Activated CD4-positive, alpha-beta memory T cell treated with anti-CD3 and anti-CD28 coated beads for 36 hours (primary cell): ENCODE data around the gene ZHX3. TPM values are rescaled to one million over a fixed set of nuclear protein-coding genes. Genes with fewer than 3 reads are reported as not detected.

Experiments used
- CTCF ChIA-PET: fragments of 350-600 bp; sonication (Branson Sonifier 250); formaldehyde crosslinking; loops from one replicate; lab custom pipeline; 2021; ENCODE audit warnings: antibody characterized with exemption, inconsistent platforms; lab: Charles Lee
- POLR2A ChIA-PET: fragments of 350-600 bp; sonication (Branson Sonifier 250); formaldehyde crosslinking; loops from one replicate; lab custom pipeline; 2021; ENCODE audit warnings: antibody characterized with exemption; lab: Charles Lee
- DNase-seq: peaks from one replicate; pipeline ENCODE4 v3.0.0-alpha.2; 2020
- H3K27ac Mint-ChIP-seq: one replicate; pipeline ENCODE4 v1.8.0; 2021; ENCODE audit warnings: mixed read lengths
- H3K27me3 Mint-ChIP-seq: one replicate; pipeline ENCODE4 v1.8.0; 2021; ENCODE audit warnings: mixed read lengths
- H3K36me3 Mint-ChIP-seq: one replicate; pipeline ENCODE4 v1.8.0; 2021; ENCODE audit warnings: mixed read lengths
- H3K4me1 Mint-ChIP-seq: one replicate; pipeline ENCODE4 v1.8.0; 2021; ENCODE audit warnings: low read depth, mixed read lengths
- H3K4me3 Mint-ChIP-seq: one replicate; pipeline ENCODE4 v1.8.0; 2021; ENCODE audit warnings: mild to moderate bottlenecking, mixed read lengths
- H3K9me3 Mint-ChIP-seq: one replicate; pipeline ENCODE4 v1.8.0; 2021; ENCODE audit warnings: mixed read lengths
- intact Hi-C: fragments of 100-400 bp; cut with micrococcal nuclease; formaldehyde crosslinking; loops from one replicate; pipeline ENCODE4 v1.15.1; 2023
- total RNA-seq, 2 experiments: library from RNA; stranded (reverse); gene quantifications; one replicate each; pipeline ENCODE4 v1.2.3, GENCODE V29; 2021

Gene ZHX3
- total RNA-seq, 2 experiments from 2014 or later: 9.4 to 11.3 TPM

DNA sequence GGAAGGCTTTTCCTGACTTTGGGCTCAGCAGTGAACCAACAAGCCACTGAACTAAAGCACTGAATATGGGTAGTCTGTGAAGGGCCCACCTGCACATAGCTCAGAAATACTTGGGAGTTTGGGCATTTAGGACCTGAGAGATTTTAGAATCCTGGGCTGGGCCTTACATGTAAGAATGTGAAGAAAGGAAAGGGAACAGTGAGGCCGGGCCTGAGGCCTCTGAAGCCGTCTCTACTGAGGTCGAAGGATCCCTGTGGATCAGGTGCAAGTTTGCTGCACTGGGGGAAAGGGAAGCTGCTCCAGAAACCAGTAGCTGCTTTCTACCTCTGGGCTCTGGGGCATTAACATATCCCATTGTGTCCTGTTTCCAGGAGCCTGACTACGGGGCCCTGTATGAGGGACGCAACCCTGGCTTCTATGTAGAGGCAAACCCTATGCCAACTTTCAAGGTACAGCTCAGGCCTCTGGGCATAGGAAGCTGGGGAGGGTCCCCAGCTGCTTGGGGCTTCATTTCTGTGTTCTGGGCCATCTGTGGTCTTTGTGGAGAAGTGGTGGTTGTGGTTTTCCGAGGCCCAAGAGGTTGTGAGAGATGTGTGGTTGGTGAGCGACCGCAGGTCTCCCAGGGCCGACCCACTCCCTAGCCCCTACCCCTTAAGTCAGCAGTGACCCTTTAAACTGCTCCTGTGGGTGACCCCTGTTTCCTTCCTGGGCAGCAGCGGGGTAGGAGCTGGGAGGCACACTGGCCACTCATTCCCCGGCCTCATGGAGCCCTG is 149.9 kb downstream of the ZHX3 start:
- peak; percentile 8 for DNase-seq
- Mint-ChIP-seq H3K9me3 (no peaks in the 10 kb centered on the region), H3K36me3 (peaks cover 68% of the 10 kb centered on the region), H3K27ac (peak overlapping the region; percentile 49), H3K4me3 (no peak overlapping the region), H3K4me1 (peaks cover 19% of the 10 kb centered on the region), H3K27me3 (no peaks in the 10 kb centered on the region)
- ChIA-PET CTCF (interaction anchor here (0.6 to 2.7 kb wide), 2 partner anchors 32 to 34 kb away, joined by 3 to 7 read pairs; no protein-coding TSS in a partner anchor), POLR2A (interaction anchor here (1.8 kb wide), 1 partner anchor 10 kb away, joined by 6 read pairs; no protein-coding TSS in a partner anchor)
- intact Hi-C loops: no loop called here

DNA sequence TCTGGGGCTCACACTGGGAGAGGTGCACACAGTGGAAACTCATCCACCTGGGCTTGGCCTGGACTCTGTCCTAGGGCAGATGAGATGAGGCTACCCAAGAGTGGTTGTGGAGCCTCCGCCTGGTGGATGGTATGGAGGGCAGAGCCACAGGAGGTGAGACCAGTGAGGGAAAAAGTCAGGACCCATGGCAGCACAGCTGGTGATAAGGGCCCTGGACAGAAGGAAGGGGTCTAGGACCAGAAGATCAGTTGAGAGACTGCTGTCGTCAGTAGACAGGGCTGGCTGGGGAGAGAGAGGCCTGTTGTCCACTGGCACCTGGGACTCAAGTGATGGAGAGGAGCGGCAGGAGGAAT is 150.4 kb downstream of the ZHX3 start:
- ChIA-PET CTCF (interaction anchor here (2.7 kb wide), 1 partner anchor 32 kb away, joined by 7 read pairs; no protein-coding TSS in a partner anchor), POLR2A (interaction anchor here (1.8 kb wide), 1 partner anchor 10 kb away, joined by 6 read pairs; no protein-coding TSS in a partner anchor)
- Mint-ChIP-seq H3K9me3 (no peaks in the 10 kb centered on the region), H3K27me3 (no peaks in the 10 kb centered on the region), H3K4me1 (peaks cover 22% of the 10 kb centered on the region), H3K36me3 (peaks cover 70% of the 10 kb centered on the region), H3K27ac (peak overlapping the region; percentile 10), H3K4me3 (no peak overlapping the region)
- peak; percentile 7 for DNase-seq
- intact Hi-C loops: no loop called here

DNA sequence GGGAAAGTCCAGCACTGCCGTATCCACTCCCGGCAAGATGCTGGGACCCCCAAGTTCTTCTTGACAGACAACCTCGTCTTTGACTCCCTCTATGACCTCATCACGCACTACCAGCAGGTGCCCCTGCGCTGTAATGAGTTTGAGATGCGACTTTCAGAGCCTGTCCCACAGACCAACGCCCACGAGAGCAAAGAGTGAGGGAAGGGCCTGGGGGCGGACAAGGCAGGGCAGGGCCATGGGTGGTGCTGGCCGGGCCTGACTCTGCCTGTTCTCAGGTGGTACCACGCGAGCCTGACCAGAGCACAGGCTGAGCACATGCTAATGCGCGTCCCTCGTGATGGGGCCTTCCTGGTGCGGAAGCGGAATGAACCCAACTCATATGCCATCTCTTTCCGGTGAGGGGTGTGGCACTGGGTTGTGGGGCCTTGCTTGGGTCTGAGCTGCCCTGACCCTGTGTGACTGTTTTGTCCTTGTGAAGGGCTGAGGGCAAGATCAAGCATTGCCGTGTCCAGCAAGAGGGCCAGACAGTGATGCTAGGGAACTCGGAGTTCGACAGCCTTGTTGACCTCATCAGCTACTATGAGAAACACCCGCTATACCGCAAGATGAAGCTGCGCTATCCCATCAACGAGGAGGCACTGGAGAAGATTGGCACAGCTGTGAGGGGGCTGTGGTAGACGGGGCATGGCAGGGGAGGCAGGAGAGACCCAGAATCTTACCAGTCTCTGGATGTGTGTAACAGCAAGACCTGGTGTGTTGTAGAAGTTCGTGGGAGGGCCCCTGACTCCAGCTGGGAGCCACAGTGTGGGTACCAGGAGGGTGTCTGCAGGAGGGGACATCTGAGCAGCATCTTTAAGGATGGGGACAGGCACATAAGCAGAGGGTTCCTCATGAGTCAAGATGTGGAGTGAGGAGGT is 151.1 kb downstream of the ZHX3 start:
- CTCF ChIA-PET: interaction anchor here (1.4 to 2.7 kb wide), 2 partner anchors 19 to 31 kb away, joined by 3 to 7 read pairs; no protein-coding TSS in a partner anchor
- peak overlapping the region; percentile 10 for H3K27ac Mint-ChIP-seq
- POLR2A ChIA-PET: interaction anchor here (1.8 kb wide), 1 partner anchor 9 kb away, joined by 6 read pairs; no protein-coding TSS in a partner anchor
- DNase-seq: peak; percentile 4
- no peak overlapping the region for H3K4me3 Mint-ChIP-seq
- intact Hi-C loops: no loop called here
- peaks cover 24% of the 10 kb centered on the region for H3K4me1 Mint-ChIP-seq
- H3K9me3 Mint-ChIP-seq: no peaks in the 10 kb centered on the region
- H3K36me3 Mint-ChIP-seq: peaks cover 69% of the 10 kb centered on the region
- H3K27me3 Mint-ChIP-seq: no peaks in the 10 kb centered on the region

DNA sequence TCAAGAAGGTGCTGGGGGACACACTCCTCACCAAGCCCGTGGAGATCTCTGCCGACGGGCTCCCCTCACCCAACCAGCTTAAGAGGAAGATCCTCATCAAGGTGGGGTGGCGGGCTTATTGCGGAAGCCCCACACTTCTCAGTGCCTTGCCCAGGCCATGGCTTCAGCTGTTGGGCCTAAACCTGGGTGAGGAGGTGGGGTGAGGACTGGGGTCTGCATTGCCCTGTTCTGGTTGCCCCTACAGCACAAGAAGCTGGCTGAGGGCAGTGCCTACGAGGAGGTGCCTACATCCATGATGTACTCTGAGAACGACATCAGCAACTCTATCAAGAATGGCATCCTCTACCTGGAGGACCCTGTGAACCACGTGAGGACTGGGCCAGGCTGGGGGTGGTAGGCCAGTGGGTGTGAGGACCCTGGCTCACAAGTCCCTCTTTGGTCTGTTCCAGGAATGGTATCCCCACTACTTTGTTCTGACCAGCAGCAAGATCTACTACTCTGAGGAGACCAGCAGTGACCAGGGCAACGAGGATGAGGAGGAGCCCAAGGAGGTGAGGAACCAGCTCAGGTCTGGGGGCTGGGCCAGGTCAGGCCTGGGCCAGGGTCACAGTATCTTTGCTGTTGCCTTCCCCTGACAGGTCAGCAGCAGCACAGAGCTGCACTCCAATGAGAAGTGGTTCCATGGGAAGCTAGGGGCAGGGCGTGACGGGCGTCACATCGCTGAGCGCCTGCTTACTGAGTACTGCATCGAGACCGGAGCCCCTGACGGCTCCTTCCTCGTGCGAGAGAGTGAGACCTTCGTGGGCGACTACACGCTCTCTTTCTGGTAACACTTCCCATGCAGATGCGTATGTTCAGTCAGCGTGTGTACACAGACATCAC is 152.3 kb downstream of the ZHX3 start:
- no peak for DNase-seq
- Mint-ChIP-seq H3K27ac (no peak overlapping the region), H3K4me3 (no peak overlapping the region), H3K4me1 (peaks cover 36% of the 10 kb centered on the region), H3K36me3 (peaks cover 70% of the 10 kb centered on the region), H3K27me3 (no peaks in the 10 kb centered on the region), H3K9me3 (no peaks in the 10 kb centered on the region)
- ChIA-PET CTCF (interaction anchor here (1.4 to 2.0 kb wide), 3 partner anchors 8 to 30 kb away, joined by 3 to 7 read pairs (median 6); no protein-coding TSS in a partner anchor), POLR2A (no interaction called here)
- intact Hi-C loops: no loop called here

DNA sequence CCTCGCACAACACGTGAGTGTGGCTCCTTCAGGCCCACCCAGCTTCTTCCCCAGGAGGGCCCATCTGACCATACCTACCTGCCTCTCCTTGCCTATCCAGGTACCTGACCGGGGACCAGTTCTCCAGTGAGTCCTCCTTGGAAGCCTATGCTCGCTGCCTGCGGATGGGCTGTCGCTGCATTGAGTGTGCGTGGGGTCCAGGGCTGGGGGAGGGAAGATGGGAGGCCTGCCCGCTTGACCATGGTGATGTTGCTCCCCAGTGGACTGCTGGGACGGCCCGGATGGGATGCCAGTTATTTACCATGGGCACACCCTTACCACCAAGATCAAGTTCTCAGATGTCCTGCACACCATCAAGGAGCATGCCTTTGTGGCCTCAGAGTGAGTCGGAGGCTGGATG is 153.7 kb downstream of the ZHX3 start:
- DNase-seq: no peak
- no peaks in the 10 kb centered on the region for H3K9me3 Mint-ChIP-seq
- ChIA-PET POLR2A (no interaction called here), CTCF (interaction anchor here (1.6 to 2.0 kb wide), 2 partner anchors 9 to 29 kb away, joined by 6 to 7 read pairs; no protein-coding TSS in a partner anchor)
- peaks cover 50% of the 10 kb centered on the region for H3K4me1 Mint-ChIP-seq
- no peak overlapping the region for H3K27ac Mint-ChIP-seq
- H3K36me3 Mint-ChIP-seq: peaks cover 66% of the 10 kb centered on the region
- no peaks in the 10 kb centered on the region for H3K27me3 Mint-ChIP-seq
- H3K4me3 Mint-ChIP-seq: no peak overlapping the region
- intact Hi-C loops: no loop called here

DNA sequence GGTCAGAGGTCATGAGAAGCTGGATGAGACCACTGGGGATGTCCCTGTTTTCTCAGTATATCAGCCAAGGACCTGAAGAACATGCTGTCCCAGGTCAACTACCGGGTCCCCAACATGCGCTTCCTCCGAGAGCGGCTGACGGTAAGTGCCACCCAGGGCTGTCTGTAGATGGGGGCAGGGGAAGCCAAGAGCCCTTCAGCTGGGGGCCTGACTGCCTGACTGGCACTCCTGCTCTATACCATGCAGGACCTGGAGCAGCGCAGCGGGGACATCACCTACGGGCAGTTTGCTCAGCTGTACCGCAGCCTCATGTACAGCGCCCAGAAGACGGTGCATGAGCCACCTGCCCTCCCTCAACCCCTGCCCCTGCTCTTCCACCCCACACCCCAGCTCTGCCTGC is 155.1 kb downstream of the ZHX3 start:
- H3K27me3 Mint-ChIP-seq: no peaks in the 10 kb centered on the region
- no peak for DNase-seq
- H3K27ac Mint-ChIP-seq: peak overlapping the region; percentile 84
- no peaks in the 10 kb centered on the region for H3K9me3 Mint-ChIP-seq
- POLR2A ChIA-PET: no interaction called here
- H3K4me3 Mint-ChIP-seq: no peak overlapping the region
- CTCF ChIA-PET: interaction anchor here (1.1 to 7.7 kb wide), 2 partner anchors 10 to 28 kb away, joined by 3 to 63 read pairs; no protein-coding TSS in a partner anchor
- intact Hi-C loops: no loop called here
- H3K36me3 Mint-ChIP-seq: peaks cover 65% of the 10 kb centered on the region
- peaks cover 61% of the 10 kb centered on the region for H3K4me1 Mint-ChIP-seq

DNA sequence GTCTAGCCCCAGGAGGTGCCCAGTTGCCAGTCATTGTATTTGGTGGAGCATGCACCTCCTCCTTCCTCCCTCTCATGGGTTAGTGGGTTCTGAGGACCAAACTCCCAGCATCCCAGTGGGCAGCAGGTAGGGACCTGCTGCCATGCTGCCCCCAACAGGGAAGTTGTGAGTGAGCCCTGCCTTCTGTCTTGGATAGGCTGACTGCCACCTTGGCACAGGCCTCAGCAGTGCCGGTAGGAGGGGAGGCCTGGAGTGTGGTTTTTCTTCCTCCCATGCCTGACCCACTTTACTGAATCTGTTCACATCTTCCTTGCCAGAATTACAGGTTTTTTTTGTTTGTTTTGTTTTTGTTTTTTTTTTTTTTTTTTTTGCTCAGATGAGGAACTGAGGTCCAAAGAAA is 155.6 kb downstream of the ZHX3 start:
- DNase-seq: no peak
- ChIA-PET POLR2A (no interaction called here), CTCF (interaction anchor here (1.1 to 7.7 kb wide), 2 partner anchors 11 to 27 kb away, joined by 3 to 63 read pairs; no protein-coding TSS in a partner anchor)
- intact Hi-C loops: no loop called here
- H3K9me3 Mint-ChIP-seq: no peaks in the 10 kb centered on the region
- peaks cover 60% of the 10 kb centered on the region for H3K36me3 Mint-ChIP-seq
- H3K4me1 Mint-ChIP-seq: peaks cover 61% of the 10 kb centered on the region
- H3K4me3 Mint-ChIP-seq: no peak overlapping the region
- no peaks in the 10 kb centered on the region for H3K27me3 Mint-ChIP-seq
- H3K27ac Mint-ChIP-seq: peak overlapping the region; percentile 84

DNA sequence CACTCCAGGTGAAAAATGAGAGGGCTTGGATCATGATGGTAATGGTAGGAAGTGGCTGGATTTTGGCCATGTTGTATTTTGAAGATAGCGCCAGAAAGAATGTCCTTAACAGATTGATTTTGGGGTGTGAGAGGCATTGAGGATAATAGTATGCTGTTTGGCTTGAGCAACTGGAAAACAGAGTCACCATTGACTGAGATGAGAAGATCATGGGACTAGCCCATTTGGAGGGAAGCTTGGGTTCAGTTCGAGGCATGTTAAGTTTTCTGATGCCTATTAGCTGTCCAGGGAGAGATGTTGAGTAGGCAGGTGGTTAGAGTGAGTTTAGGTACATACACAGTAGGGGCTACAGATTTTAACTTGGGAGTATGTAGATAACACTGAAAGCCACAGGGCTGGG is 156.8 kb downstream of the ZHX3 start:
- Mint-ChIP-seq H3K27me3 (no peaks in the 10 kb centered on the region), H3K9me3 (no peaks in the 10 kb centered on the region), H3K4me3 (no peak overlapping the region), H3K4me1 (peaks cover 70% of the 10 kb centered on the region), H3K27ac (peak overlapping the region; percentile 67), H3K36me3 (peaks cover 49% of the 10 kb centered on the region)
- ChIA-PET POLR2A (interaction anchor here (1.5 kb wide), 1 partner anchor 17 kb away, joined by 3 read pairs; no protein-coding TSS in a partner anchor), CTCF (interaction anchor here (7.7 kb wide), 1 partner anchor 12 kb away, joined by 63 read pairs; no protein-coding TSS in a partner anchor)
- no peak for DNase-seq
- intact Hi-C loops: no loop called here

DNA sequence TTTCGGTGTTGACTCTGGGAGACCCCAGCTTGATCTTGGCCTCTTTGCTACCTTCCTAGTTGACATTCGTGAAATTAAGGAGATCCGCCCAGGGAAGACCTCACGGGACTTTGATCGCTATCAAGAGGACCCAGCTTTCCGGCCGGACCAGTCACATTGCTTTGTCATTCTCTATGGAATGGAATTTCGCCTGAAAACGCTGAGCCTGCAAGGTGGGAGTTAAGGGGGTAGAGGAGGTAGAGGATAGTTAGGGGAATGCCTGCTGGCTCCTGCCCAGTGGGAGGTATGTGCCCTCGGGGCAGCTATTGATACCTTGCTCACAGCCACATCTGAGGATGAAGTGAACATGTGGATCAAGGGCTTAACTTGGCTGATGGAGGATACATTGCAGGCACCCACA is 158.0 kb downstream of the ZHX3 start:
- H3K4me1 Mint-ChIP-seq: peaks cover 81% of the 10 kb centered on the region

DNA sequence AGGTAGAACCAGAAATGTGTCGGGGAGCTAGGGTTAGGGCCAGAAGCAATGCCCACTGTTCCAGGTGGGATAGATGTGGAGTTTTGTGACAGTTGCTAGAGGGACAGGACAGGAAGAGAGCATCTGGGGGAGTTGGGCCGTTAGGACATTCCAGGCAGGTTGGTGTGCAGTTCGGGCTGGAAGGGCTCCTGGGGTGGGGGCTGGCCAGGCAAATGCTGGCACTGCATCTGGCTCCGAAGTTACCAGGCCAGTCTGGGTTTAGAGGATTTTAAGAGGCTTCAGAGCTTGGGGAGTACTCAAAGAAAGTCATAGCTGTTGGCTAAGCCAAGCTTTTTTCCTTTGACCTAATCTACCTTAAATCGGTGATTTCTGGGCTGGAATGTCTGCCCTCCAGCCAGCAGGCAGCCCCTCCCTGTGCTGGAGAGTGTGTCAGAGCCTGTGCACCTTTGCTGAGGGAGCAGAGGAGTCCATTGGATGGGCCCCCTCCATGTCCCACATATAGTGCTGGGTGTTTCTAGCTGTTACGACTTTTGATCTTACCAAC is 159.4 kb downstream of the ZHX3 start:
- Mint-ChIP-seq H3K4me1 (peaks cover 91% of the 10 kb centered on the region), H3K27me3 (no peaks in the 10 kb centered on the region), H3K4me3 (peak overlapping the region; percentile 72), H3K36me3 (peaks cover 33% of the 10 kb centered on the region), H3K27ac (peak overlapping the region; percentile 93), H3K9me3 (no peaks in the 10 kb centered on the region)
- POLR2A ChIA-PET: interaction anchor here (1.0 to 7.2 kb wide), 6 partner anchors 9 to 133 kb away, joined by 3 to 85 read pairs (median 6); partner anchors contain the start of gene PLCG1
- CTCF ChIA-PET: interaction anchor here (0.7 to 7.7 kb wide), 12 partner anchors 12 to 534 kb away, joined by 3 to 73 read pairs (median 3); partner anchors contain the start of gene PLCG1
- intact Hi-C loops: loop anchor here (5.0 kb wide), 3 partner anchors 39 to 159 kb away; partner anchors contain the start of gene ZHX3
- DNase-seq: no peak

More for the DNA sequence above, 158.0 kb downstream of the ZHX3 start:
- H3K27ac Mint-ChIP-seq: peak overlapping the region; percentile 93
- no peaks in the 10 kb centered on the region for H3K27me3 Mint-ChIP-seq
- intact Hi-C loops: loop anchor here (5.0 kb wide), 3 partner anchors 38 to 158 kb away; partner anchors contain the start of gene ZHX3
- H3K4me3 Mint-ChIP-seq: no peak overlapping the region
- CTCF ChIA-PET: interaction anchor here (6.3 to 7.7 kb wide), 2 partner anchors 13 to 25 kb away, joined by 63 to 73 read pairs; no protein-coding TSS in a partner anchor
- H3K9me3 Mint-ChIP-seq: no peaks in the 10 kb centered on the region
- DNase-seq: no peak
- H3K36me3 Mint-ChIP-seq: peaks cover 44% of the 10 kb centered on the region
- POLR2A ChIA-PET: interaction anchor here (5.5 kb wide), 1 partner anchor 23 kb away, joined by 85 read pairs; the partner anchor contains the start of gene PLCG1
